Uterine smooth muscle cell (primary cell): ENCODE measurements around the gene SMAGP. TPM values are rescaled to one million over a fixed set of nuclear protein-coding genes. Genes with fewer than 3 reads are reported as not detected.

Experiments used
- total RNA-seq: library from RNA; depleted of rRNA; stranded (reverse); fragments of >200 nt; gene quantifications from 2 replicates; pipeline ENCODE4 v1.2.3, GENCODE V29; 2014

The SMAGP gene, protein sequence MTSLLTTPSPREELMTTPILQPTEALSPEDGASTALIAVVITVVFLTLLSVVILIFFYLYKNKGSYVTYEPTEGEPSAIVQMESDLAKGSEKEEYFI
- total RNA-seq = 10.2 and 13.8 TPM in 2 replicates

DNA sequence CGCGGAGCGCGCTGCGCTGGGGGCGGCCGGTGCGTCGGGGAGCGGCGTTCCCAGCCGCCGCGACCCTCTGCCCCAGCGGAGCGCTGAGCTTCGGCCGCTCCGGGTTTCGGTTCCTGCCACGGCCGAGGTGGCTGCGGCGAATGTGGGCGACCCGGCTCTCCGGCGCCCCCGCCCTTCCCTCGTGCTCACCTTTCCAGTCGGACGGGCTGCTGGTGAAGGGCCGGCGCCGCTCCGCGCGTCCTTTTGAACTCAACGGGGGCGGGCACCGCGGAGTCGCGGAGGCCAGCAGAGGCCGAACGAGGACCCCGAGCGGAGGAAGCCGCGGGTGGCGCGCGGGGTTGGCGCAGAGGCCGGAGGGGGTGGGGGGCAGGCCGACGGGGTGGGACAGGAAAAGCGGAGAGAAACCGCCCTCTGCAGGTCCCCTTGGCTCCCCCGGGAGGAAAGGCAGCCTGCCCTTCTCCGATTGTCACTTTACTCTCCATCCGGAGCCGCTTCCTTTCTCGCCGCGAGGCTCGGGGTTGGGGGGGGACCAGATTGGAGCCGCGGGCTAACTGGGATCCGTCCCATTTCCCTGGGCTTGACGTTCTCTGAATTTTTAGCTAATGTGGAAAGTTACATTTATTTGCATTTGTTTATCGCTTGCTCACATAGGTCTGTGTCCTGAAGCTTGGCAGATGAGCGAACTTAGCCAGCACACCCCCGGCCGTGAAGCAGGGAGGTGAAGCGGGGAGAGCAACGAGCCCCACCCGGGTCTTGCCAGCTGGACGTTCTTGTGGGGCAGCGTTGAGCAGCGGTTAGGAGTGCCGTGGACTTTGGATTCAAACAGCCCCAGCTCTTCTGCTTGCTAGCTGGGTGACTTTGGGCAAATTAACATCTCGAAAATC lies at the start of gene SMAGP:
SMAGP (minus strand) TSS at position 349 of the 884 bp plus-strand sequence. CDS start 1,137 bp downstream, outside the sequence.

DNA sequence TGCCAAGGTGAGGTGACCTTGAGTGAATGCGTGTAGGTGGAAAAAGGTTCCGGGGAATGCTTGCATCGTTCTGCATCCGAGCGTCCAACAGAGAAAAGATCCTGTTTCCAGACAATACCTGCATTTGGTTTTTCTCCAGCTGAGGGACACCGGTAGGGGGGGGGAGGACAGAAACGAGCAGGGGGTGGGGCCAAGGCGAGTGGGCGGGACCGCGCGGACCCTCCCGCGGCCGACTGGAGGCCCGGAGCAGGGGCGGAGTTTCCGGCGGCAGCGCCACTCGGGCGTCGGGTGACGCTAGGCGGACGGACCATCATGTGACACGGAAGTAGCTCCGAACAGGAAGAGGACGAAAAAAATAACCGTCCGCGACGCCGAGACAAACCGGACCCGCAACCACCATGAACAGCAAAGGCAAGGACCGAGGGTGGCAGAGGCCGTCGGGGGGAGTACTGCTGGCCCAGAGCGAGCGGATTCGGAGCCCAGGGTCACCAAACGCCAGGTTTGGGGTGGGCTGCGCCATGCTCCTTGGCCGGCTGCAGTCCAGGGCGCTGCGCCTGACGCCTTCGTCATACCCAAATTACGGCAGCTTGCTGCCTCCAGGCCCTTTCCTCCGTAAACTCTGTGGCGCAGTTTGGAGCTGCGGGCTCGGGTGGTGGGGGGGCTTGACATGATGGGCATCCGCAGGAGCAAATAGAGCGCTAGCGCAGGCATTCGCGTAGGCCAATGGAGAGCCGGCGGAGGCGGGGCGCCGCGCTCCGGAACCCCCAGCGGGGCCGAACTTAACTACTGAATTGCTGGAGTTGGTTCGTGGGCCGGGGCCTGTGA lies 31.5 kb downstream of the SMAGP start, which contains the start of gene DAZAP2:
DAZAP2 (plus strand) TSS at position 317 of the 825 bp plus-strand sequence; CDS start at position 399, 82 bp downstream.

DNA sequence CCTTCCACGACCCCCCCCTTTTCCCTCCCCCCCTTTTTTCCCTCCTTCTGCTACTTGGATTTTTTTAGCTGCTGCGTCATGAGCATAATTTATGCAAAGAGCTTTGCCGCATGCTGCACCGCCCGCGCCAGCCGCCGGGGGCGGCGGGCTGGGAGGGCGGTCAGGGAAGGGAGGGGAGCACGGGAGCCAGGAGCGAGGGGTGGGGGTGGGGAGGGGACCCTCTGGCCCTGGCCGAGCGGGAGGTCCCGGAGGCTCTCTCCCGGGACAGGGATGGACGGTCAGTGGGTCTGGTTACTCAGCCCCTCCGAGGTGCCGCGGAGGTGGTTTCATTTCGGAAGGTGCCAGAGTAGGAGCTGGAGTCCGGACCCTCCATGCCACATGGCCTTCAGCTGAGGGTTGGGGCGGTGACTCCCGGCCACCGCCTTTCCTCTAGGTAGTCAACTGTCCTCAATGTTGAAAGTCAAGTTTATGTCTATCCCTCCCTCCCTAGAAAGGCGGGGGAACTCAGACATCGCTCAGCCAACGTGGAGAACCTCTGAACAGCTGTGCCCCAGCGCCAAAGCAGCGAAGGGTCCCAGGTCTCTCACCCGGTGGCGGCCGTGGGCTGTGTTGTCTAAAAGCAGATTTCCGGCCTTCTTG lies 52.1 kb downstream of the SMAGP start, which contains the start of gene POU6F1:
POU6F1 (minus strand) TSS at position 95 of the 639 bp plus-strand sequence. CDS start 11,226 bp downstream, outside the sequence.

Other genes starting within 250 kb of the SMAGP start
- gene SLC11A2, start 244.0 kb downstream of the SMAGP start, total RNA-seq = 50.4 and 71.4 TPM in 2 replicates
- 32.6 and 43.7 TPM in 2 replicates for gene LETMD1, start 222.1 kb downstream of the SMAGP start, total RNA-seq
- 15.6 and 19.0 TPM in 2 replicates for gene CSRNP2, start 186.8 kb downstream of the SMAGP start, total RNA-seq
- gene TFCP2, start 97.3 kb downstream of the SMAGP start, total RNA-seq = 10.1 and 10.4 TPM in 2 replicates
- 2.2 and 2.7 TPM in 2 replicates for gene POU6F1, start 52.4 kb downstream of the SMAGP start, total RNA-seq
- 38.4 and 43.6 TPM in 2 replicates for gene DAZAP2, start 31.6 kb downstream of the SMAGP start, total RNA-seq
- gene BIN2, start 53.8 kb upstream of the SMAGP start, total RNA-seq = not detected in 2 replicates
- not detected in 2 replicates for gene CELA1, start 76.3 kb upstream of the SMAGP start, total RNA-seq
- 37.9 and 52.3 TPM in 2 replicates for gene GALNT6, start 121.0 kb upstream of the SMAGP start, total RNA-seq
- gene SLC4A8, start 154.4 kb upstream of the SMAGP start, total RNA-seq = 2.6 and 7.2 TPM in 2 replicates